GM12891 (cell line): ENCODE results near the gene FARS2.

Experiments used
- POLR2A ChIP-seq: IDR thresholded peaks from 2 replicates; pipeline ENCODE4 v1.6.1; 2011; ENCODE audit warnings: low read depth, low read length, control low read depth
- POLR2AphosphoS5 ChIP-seq: IDR thresholded peaks from 2 replicates; pipeline ENCODE4 v1.6.1; 2011; ENCODE audit warnings: low read depth, low read length, control low read depth
- SPI1 ChIP-seq: IDR thresholded peaks from 2 replicates; pipeline ENCODE4 v1.6.1; 2011; ENCODE audit warnings: low read depth, low read length, control low read depth
- TAF1 ChIP-seq: IDR thresholded peaks from 2 replicates; pipeline ENCODE4 v1.6.1; 2011; ENCODE audit warnings: low read depth, low read length, control low read depth

- TF ChIP-seq SPI1 (no peak), TAF1 (no peak), POLR2A (no peak), POLR2AphosphoS5 (no peak)
Measured at GRCh38 chr6:5710516-5710915, 449.2 kb downstream of the FARS2 start.
